Fibroblast of mammary gland (primary cell): ENCODE results near the gene TMEM181.
"Not testable (repeated sequence)": the region's sequence is repeated elsewhere in the genome, so short reads cannot be mapped to it uniquely, and the experiment has no call there.

Experiments used
- DNase-seq: peaks from one replicate; pipeline ENCODE4 v3.0.0-alpha.2; 2010; ENCODE audit warnings: low read depth
- H3K4me3 ChIP-seq: 2 replicates; pipeline ENCODE4 v1.5.1; 2011; ENCODE audit warnings: low read depth, mild to moderate bottlenecking, low read length, moderate library complexity; ENCODE audit not compliant: control insufficient read depth
- TF ChIP-seq, protein P1 (sequence below): conservative IDR thresholded peaks from 2 replicates; pipeline ENCODE4 v1.5.1; 2011; ENCODE audit warnings: low read depth, low read length, inconsistent platforms; ENCODE audit not compliant: control insufficient read depth, insufficient read depth

Gene TMEM181

DNA sequence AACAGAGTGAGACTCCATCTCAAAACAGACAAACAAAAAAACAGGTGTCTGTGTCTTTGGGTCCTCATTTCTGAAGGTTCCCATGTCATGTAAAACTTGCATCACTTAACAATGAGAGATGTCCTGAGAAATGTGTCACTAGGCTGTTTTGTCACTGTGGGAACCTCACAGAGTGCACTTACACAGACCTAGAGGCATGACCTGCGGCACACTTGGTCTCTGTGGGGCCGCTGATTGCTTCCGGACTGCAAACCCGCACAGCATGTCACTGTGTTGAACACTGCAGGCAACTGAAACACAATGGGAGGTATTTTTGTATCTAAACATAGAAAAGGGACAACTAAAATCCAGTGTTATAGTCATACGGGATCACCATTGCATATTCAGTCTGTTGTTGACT, 42.3 kb upstream of the TMEM181 start:
- H3K4me3 ChIP-seq = no peak overlapping the region
- no peak for DNase-seq
- TF ChIP-seq, protein P1, sequence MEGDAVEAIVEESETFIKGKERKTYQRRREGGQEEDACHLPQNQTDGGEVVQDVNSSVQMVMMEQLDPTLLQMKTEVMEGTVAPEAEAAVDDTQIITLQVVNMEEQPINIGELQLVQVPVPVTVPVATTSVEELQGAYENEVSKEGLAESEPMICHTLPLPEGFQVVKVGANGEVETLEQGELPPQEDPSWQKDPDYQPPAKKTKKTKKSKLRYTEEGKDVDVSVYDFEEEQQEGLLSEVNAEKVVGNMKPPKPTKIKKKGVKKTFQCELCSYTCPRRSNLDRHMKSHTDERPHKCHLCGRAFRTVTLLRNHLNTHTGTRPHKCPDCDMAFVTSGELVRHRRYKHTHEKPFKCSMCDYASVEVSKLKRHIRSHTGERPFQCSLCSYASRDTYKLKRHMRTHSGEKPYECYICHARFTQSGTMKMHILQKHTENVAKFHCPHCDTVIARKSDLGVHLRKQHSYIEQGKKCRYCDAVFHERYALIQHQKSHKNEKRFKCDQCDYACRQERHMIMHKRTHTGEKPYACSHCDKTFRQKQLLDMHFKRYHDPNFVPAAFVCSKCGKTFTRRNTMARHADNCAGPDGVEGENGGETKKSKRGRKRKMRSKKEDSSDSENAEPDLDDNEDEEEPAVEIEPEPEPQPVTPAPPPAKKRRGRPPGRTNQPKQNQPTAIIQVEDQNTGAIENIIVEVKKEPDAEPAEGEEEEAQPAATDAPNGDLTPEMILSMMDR = no peak

DNA sequence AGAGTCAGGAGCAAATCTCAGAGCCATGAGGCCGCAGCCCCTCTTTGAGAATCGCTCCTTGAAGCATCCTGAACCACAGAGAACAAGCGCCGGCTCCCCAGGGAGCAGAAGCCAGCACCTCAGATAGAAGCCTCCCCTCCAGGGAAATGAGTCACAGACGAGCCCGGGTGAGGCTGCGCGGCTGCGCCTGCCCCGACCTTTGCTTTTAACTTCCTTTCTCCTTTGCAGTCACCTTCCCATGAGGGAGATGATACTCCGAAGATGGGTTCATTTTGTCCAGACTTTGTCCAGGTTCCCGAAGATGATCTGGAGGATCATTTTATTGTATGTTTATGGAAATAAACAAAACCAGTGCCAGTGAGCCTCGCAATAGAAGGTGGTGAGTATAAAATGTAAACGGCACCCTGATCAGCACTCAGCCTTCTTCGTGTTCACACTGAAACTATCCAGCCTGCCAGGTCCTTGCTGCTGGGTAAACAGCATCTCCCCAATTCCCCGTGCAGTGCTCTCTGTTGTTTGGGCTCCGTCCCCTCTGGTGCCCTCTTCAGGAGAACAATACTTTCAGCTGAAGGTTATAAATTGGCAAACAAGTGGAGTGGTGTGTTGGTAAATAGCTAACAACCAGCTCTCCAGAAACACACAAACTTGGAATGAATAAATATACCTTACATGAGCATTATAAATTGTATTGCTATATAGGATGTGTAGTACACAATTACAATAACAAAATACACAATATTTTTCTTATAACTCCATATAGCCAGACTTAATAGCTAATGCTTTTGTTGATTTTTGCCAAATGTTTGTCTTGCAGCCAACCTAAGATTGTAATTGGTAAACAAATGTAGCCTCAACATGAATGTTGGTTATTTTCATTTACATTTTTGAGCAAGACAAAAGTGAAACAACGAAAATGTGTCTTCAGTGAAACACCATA, 41.4 kb upstream of the TMEM181 start:
- DNase-seq = peak; percentile 83
- TF ChIP-seq, protein P1 = peak; percentile 79
- H3K4me3 ChIP-seq = peak overlapping the region; percentile 39

DNA sequence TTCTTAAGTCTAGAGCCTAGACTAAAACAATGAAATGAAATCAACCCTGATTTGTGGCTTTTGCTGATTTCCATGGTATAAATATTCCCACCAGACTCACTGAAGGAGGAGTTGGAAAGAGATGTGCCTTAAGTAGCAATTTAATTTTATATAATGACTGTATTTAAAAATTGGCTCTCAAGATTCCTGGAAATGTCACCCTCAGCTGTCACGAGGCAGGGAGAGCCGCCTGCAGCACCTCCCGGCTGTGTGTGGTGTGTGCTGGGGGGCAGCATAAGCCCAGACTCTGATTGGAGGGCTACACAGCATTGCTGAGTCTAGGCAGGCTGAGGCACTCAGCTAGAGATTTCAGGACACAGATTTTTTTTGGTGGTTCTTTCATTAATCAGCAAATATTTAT, 40.6 kb upstream of the TMEM181 start:
- TF ChIP-seq, protein P1 = no peak

DNA sequence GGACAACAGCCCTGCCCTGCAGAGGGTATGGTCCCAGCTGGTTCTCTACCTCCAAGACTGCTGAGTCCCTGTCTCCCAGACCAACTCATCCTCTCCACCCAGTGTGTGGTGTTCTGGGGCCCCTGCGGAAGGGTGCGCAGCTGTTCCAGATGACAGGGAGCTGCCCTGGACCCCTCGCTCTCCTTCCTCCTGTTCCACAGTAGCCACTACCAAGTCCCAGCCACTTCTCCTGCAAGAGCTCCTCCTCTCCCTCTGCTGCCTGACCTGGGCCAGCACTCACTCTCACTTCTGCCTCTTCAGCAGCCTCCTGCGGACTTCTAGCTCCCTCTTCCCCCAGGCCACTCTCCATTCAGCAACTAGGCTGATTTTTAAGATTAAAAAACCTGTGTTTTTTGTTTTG, 40.1 kb upstream of the TMEM181 start:
- no peak for DNase-seq
- H3K4me3 ChIP-seq = no peak overlapping the region
- TF ChIP-seq, protein P1 = no peak

More for the DNA sequence above, 40.6 kb upstream of the TMEM181 start:
- no peak overlapping the region for H3K4me3 ChIP-seq
- DNase-seq = no peak

GRCh38 chr6:158520975-158521374, 38.9 kb upstream of the TMEM181 start:
- DNase-seq, H3K4me3 ChIP-seq: not testable (repeated sequence)

DNA sequence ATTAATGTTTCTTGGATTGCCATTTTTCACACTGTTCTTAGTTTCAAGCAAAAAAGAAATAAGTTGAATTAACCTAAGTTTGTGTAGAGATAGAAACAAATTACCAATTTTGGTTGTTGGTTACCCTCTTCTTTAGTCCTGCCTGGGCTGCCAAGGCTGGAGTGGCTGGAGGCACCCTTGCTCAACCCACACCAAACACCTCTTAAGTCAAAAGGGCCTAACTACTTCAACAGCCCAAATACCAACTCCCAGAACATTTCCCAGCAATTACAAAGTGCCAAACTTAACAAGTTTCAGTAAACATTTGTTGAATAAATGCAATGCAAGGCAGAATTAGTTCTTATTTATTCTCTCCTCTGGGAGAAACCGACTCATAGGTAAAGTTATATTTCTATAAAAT, 38.1 kb upstream of the TMEM181 start:
- TF ChIP-seq, protein P1 = no peak
- no peak for DNase-seq

DNA sequence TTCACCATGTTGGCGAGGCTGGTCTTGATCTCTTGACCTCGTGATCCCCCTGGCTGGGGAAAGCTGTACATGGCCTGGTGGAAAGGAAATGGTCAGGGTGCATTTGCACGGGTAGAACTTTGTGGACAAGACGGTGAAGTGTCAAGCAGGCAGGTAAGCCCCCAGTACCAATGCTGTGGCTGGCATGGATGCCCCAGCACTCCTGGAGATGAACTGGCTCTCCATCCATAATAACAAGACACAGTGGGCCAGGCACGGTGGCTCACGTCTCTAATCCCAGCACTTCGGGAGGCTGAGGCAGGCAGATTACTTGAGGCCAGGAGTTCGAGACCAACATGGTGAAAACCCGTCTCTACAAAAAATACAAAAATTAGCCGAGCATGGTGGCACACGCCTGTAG, 37.3 kb upstream of the TMEM181 start:
- DNase-seq = no peak

More for the DNA sequence above, 38.1 kb upstream of the TMEM181 start:
- H3K4me3 ChIP-seq = no peak overlapping the region

More for the DNA sequence above, 37.3 kb upstream of the TMEM181 start:
- TF ChIP-seq, protein P1 = no peak
- no peak overlapping the region for H3K4me3 ChIP-seq
